HG03457 (cell line): ENCODE results near the gene OR2T3.
"Not testable (repeated sequence)": the region's sequence is repeated elsewhere in the genome, so short reads cannot be mapped to it uniquely, and the experiment has no call there.

Source experiments
- ATAC-seq: cut with Tn5 transposase; IDR thresholded peaks from one replicate; pipeline ENCODE4 v1.9.1; 2021; ENCODE audit warnings: moderate number of reproducible peaks; ENCODE audit not compliant: unreplicated experiment

Gene OR2T3

GRCh38 chr1:248471154-248471553, 2.0 kb upstream of the OR2T3 start:
- no peak for ATAC-seq

DNA sequence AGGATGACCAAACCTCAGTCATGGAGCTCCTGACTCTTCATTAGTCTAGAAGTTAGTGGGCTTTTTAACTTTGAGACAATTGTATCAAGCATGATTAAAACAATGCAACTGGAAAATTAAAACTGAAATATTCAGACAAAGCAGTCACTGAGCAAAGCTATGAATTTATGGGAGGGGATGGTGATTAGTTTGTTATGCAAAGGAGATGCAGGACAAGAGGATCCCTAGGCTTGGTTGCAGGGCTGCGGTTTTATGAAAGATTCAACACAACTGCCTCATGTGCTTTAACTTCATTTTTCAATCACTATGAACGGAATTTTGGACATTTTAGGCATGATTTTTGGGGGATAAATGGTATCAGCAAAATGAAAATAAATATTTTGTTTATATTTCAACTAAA, 1.0 kb upstream of the OR2T3 start:
- not testable (repeated sequence) for ATAC-seq

DNA sequence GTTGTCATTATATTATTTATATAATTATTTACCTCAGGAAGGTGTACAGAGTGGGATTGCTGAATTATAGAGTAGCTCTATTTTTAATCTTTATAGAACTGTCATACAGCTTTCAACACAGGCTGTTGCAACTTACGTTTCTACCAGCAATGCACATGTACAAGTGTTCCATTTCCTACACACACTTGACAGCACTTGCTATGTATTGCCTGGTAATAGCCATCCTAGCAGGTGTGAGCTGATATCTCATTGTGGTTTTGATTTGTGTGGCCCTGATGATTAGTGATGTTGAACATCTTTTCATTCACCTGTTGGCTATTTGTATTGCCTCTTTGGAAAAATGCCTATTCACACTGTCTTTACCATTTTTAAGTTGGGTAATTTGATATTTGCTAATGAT, 2.5 kb downstream of the OR2T3 start:
- peak; percentile 85 for ATAC-seq

- peak; percentile 85 for ATAC-seq
These were observed 8.8 kb downstream of the OR2T3 start for GRCh38 chr1:248481686-248482579.

GRCh38 chr1:248488289-248488688, 15.1 kb downstream of the OR2T3 start, which contains the start of gene OR2T5:
Gene OR2T5, plus strand, starts transcription at chr1:248488589. Its CDS starts 0 bp downstream, at chr1:248488589.
- ATAC-seq, result not testable (repeated sequence)

- not testable (repeated sequence) for ATAC-seq
These were observed 23.5 kb downstream of the OR2T3 start for GRCh38 chr1:248496661-248497060.

DNA sequence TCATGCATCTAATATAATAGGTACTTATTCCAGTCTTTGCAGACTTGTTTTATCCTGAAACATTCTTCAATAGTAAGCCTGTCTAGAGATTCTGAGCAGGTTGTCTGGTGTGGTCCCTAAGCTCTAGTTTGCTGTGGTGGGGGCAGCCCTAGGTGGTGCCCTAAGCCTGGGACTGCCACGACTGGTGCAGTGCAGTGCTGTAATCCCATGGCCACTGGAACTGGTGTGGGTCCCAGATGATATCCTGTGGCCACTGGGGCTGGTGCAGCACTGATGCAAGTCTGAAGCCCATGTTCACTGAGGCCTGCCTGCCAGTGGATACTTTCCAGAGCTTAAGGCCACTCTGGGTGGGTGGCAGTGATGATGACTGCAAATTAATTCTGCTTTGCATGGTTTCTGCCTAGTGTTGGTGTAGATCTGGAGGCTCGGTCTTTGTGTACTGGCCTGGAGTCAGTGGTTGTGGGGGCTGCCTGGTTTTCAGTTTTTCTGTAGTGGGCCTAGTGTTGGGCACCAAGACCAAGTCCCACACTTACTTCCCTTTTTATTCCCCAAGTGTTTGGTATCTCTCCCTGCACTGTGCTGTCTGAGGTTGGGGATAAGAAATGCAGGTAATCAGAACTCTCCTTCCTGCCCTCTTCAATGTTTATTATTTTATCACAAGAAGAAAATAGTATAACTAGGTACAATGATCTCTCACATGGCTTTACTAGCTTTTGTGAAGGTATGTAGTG, 27.3 kb downstream of the OR2T3 start:
- not testable (repeated sequence) for ATAC-seq

GRCh38 chr1:248507773-248508172, 34.6 kb downstream of the OR2T3 start, which contains the start of gene OR2G6:
Gene OR2G6, plus strand, starts transcription at chr1:248508073. Its CDS starts 13,574 bp downstream, at chr1:248521647.
- not testable (repeated sequence) for ATAC-seq

- ATAC-seq, result not testable (repeated sequence)
These were observed 37.1 kb downstream of the OR2T3 start for GRCh38 chr1:248510217-248510616.

- no peak for ATAC-seq
These were observed 48.7 kb downstream of the OR2T3 start for GRCh38 chr1:248521856-248522255.
